Esophagus muscularis mucosa (tissue), 3 donors: ENCODE results near the gene TRAF2.
A peak's percentile ranks its signal among the peaks of the same experiment; 100 is the strongest.

Experiments
- POLR2AphosphoS5 ChIP-seq, 2 donors: sonication (generic); formaldehyde crosslinking; IDR thresholded peaks; one replicate each; pipeline ENCODE4 v1.6.1; 2017; ENCODE audit warnings: antibody characterized with exemption in 2 of 2
- TF ChIP-seq, protein P1 (sequence below), 3 experiments: fragments of 200-600 bp in 2 of 3; fragments of 450-650 bp in 1 of 3; sonication (generic) in 2 of 3; IDR thresholded peaks; one replicate each; pipeline ENCODE4 v1.5.1; 2017 to 2019; ENCODE audit warnings: antibody characterized with exemption in 3 of 3, mild to moderate bottlenecking in 2 of 3, moderate library complexity in 1 of 3

DNA sequence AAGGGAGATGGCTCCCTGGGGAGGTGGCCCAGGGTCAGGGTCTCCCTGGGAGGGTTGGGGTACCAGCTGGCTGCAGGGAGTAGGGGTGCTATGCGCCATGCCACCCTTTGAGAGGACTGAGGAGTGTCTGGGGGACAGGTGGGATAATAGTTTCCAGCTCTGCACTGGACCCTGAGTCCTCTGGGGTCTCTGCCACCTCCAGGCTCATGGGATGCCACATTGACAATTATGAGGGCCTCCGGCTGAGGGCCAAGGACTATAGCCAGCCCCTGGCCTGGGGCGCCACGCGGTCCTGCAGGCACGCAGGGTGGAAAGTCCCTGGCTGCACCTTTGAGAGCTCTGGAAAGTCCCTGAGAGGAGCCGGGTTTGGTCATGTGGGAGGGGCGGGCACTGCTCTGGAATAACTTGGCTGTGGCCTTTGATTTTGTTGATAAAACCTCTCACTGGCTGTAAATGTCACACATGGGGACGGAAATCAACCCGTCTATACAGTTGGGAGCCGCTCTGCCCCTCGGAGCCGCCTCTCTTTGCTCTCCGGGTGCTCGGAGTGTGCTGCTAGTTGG lies 16.0 kb downstream of the TRAF2 start:
- TF ChIP-seq, protein P1, sequence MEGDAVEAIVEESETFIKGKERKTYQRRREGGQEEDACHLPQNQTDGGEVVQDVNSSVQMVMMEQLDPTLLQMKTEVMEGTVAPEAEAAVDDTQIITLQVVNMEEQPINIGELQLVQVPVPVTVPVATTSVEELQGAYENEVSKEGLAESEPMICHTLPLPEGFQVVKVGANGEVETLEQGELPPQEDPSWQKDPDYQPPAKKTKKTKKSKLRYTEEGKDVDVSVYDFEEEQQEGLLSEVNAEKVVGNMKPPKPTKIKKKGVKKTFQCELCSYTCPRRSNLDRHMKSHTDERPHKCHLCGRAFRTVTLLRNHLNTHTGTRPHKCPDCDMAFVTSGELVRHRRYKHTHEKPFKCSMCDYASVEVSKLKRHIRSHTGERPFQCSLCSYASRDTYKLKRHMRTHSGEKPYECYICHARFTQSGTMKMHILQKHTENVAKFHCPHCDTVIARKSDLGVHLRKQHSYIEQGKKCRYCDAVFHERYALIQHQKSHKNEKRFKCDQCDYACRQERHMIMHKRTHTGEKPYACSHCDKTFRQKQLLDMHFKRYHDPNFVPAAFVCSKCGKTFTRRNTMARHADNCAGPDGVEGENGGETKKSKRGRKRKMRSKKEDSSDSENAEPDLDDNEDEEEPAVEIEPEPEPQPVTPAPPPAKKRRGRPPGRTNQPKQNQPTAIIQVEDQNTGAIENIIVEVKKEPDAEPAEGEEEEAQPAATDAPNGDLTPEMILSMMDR (IDR thresholded peaks at IDR 0.05): no peak
- TF ChIP-seq POLR2AphosphoS5 (IDR thresholded peaks at IDR 0.05): peak in 1 of 2 donors; percentile 58
